B cell (primary cell): Measurements from ENCODE around the gene PKP1. TPM values are rescaled to one million over a fixed set of nuclear protein-coding genes. Genes with fewer than 3 reads are reported as not detected.

Source experiments
- ATAC-seq: fragments of 200-7000 bp; cut with Tn5 transposase; one replicate; pipeline ENCODE4 v1.10.0; 2021; ENCODE audit warnings: low read depth, mild to moderate bottlenecking, moderate number of reproducible peaks, moderate library complexity
- CTCF ChIA-PET: fragments of 350-600 bp; sonication (Branson Sonifier 250); formaldehyde crosslinking; loops from one replicate; lab custom pipeline; 2021; ENCODE audit warnings: antibody characterized with exemption, inconsistent platforms; lab: Charles Lee
- POLR2A ChIA-PET: fragments of 350-600 bp; sonication (Branson Sonifier 250); formaldehyde crosslinking; loops from one replicate; lab custom pipeline; 2021; ENCODE audit warnings: antibody characterized with exemption; lab: Charles Lee
- DNase-seq: peaks from one replicate; pipeline ENCODE4 v3.0.0; 2013
- H2AFZ ChIP-seq: 2 replicates; pipeline ENCODE4 v1.6.1; 2012; ENCODE audit warnings: mild to moderate bottlenecking, low read depth, low read length; ENCODE audit not compliant: insufficient read depth, poor library complexity, severe bottlenecking
- H3K27ac ChIP-seq, 2 donors: 1 replicate in 1 of 2; 2 replicates in 1 of 2; pipeline ENCODE4 v1.5.1; 2012 to 2013; ENCODE audit warnings: low read length in 2 of 2, mild to moderate bottlenecking in 2 of 2, moderate library complexity in 1 of 2
- H3K27me3 ChIP-seq, 4 experiments: fragments of 200-600 bp in 1 of 4; sonication (generic) in 1 of 4; replicated peaks in 1 of 4; 1 replicate in 2 of 4; 2 replicates in 2 of 4; pipeline versions ENCODE4 v1.6.1 to v1.7.0; 2013 to 2016; ENCODE audit warnings: low read length in 3 of 4, mild to moderate bottlenecking in 2 of 4, mixed read lengths in 1 of 4, moderate library complexity in 1 of 4; ENCODE audit not compliant: insufficient read depth in 4 of 4, control insufficient read depth in 3 of 4; ENCODE audit errors: control extremely low read depth in 1 of 4
- H3K36me3 ChIP-seq, 2 experiments: replicated peaks in 1 of 2; 1 replicate in 1 of 2; 2 replicates in 1 of 2; pipeline versions ENCODE4 v1.6.1 to v1.7.1; 2013; ENCODE audit warnings: low read length in 1 of 2; ENCODE audit not compliant: insufficient read depth in 2 of 2, control insufficient read depth in 1 of 2; ENCODE audit errors: control extremely low read depth in 1 of 2, extremely low read depth in 1 of 2
- H3K4me1 ChIP-seq, 2 donors: fragments of 200-600 bp in 1 of 2; sonication (generic) in 1 of 2; 1 replicate in 1 of 2; 2 replicates in 1 of 2; pipeline versions ENCODE4 v1.5.1 to v1.6.1; 2013 to 2017; ENCODE audit warnings: low read length in 2 of 2; ENCODE audit not compliant: control insufficient read depth in 2 of 2, insufficient read depth in 2 of 2
- H3K4me2 ChIP-seq: replicated peaks from 2 replicates; pipeline ENCODE3; 2012; ENCODE audit warnings: mild to moderate bottlenecking, low read depth, low read length; ENCODE audit not compliant: poor library complexity, severe bottlenecking
- H3K4me3 ChIP-seq, 5 experiments: fragments of 200-600 bp in 1 of 5; sonication (generic) in 1 of 5; 1 replicate in 3 of 5; 2 replicates in 2 of 5; pipeline versions ENCODE4 v1.5.1 to v1.7.0; 2011 to 2016; ENCODE audit warnings: low read length in 4 of 5, mild to moderate bottlenecking in 4 of 5, low read depth in 2 of 5, control low read depth in 1 of 5, moderate library complexity in 1 of 5; ENCODE audit not compliant: insufficient read depth in 1 of 5; ENCODE audit errors: control extremely low read depth in 1 of 5, extremely low read depth in 1 of 5
- H3K79me2 ChIP-seq: fragments of 200-600 bp; sonication (generic); one replicate; pipeline ENCODE4 v1.6.0; 2016; ENCODE audit warnings: low read length; ENCODE audit not compliant: control insufficient read depth, insufficient read depth
- H3K9ac ChIP-seq: fragments of 200-600 bp; sonication (generic); 2 replicates; pipeline ENCODE4 v1.6.1; 2017; ENCODE audit warnings: mild to moderate bottlenecking, low read length, moderate library complexity
- H3K9me3 ChIP-seq, 3 donors: one replicate each; pipeline versions ENCODE4 v1.6.1 to v1.7.1; 2013; ENCODE audit warnings: low read length in 2 of 3; ENCODE audit not compliant: control insufficient read depth in 2 of 3, insufficient read depth in 1 of 3; ENCODE audit errors: control extremely low read depth in 1 of 3
- H4K20me1 ChIP-seq: 2 replicates; pipeline ENCODE4 v1.6.0; 2012; ENCODE audit warnings: mild to moderate bottlenecking, low read length; ENCODE audit not compliant: insufficient read depth, control insufficient read depth, poor library complexity, severe bottlenecking
- H3K27ac Mint-ChIP-seq: one replicate; pipeline ENCODE4 v1.8.0; 2021; ENCODE audit warnings: mixed read lengths
- H3K27me3 Mint-ChIP-seq: one replicate; pipeline ENCODE4 v1.8.0; 2021; ENCODE audit warnings: mixed read lengths
- H3K4me1 Mint-ChIP-seq: one replicate; pipeline ENCODE4 v1.8.0; 2021; ENCODE audit warnings: mixed read lengths
- H3K4me3 Mint-ChIP-seq: one replicate; pipeline ENCODE4 v1.8.0; 2021; ENCODE audit warnings: mixed read lengths
- H3K9me3 Mint-ChIP-seq: one replicate; pipeline ENCODE4 v1.8.0; 2022; ENCODE audit warnings: mixed read lengths; ENCODE audit not compliant: insufficient read depth
- CTCF ChIP-seq: fragments of 200-600 bp; IDR thresholded peaks from one replicate; pipeline ENCODE4 v1.8.0; 2022; ENCODE audit warnings: antibody characterized with exemption, mild to moderate bottlenecking
- EZH2 ChIP-seq: IDR thresholded peaks from 2 replicates; pipeline ENCODE4 v1.6.1; 2012; ENCODE audit warnings: borderline replicate concordance, low read depth, mild to moderate bottlenecking, moderate library complexity, low read length; ENCODE audit not compliant: insufficient read depth, poor library complexity, severe bottlenecking
- WGBS: methylation state at CpG from one replicate; pipeline ENCODE4 v1.1.5; 2013; ENCODE audit warnings: missing lambda C conversion rate; ENCODE audit not compliant: insufficient coverage; 5-methylcytosine and 5-hydroxymethylcytosine counted together
- intact Hi-C: fragments of 100-400 bp; cut with micrococcal nuclease; formaldehyde crosslinking; loops from one replicate; pipeline ENCODE4 v1.10.0; 2022
- polyA plus RNA-seq: library from polyadenylated mRNA; depleted of rRNA; stranded (reverse); fragments of >200 nt; gene quantifications from 2 replicates; pipeline ENCODE4 v1.2.3, GENCODE V29; 2012
- total RNA-seq, 2 donors: library from RNA; stranded (reverse); fragments of 120-200 nt in 1 of 2; gene quantifications; 1 replicate in 1 of 2; 2 replicates in 1 of 2; pipeline versions ENCODE4 v1.2.3 to v1.2.4, GENCODE V29; 2013 to 2022

PKP1 gene
- total and polyA plus RNA-seq, 2 donors (not counting 1 experiment from before 2014, with no cell fraction given): not detected

GRCh38 chr1:201245082-201245481, 38.2 kb upstream of the PKP1 start:
- H3K9me3 Mint-ChIP-seq: no peaks in the 10 kb centered on the region
- H3K9me3 ChIP-seq: no peaks in the 10 kb centered on the region
- H3K4me3 Mint-ChIP-seq: no peak overlapping the region
- H3K4me3 ChIP-seq: no peak overlapping the region
- DNase-seq (no peak), ATAC-seq (no peak)
- peaks cover 0 to 29% (median 3%) of the 10 kb centered on the region in 4 experiments for H3K27me3 ChIP-seq
- no peak overlapping the region for H3K27ac Mint-ChIP-seq
- H3K36me3 ChIP-seq: no peaks in the 10 kb centered on the region
- H4K20me1 ChIP-seq: no peaks in the 10 kb centered on the region
- H3K27ac ChIP-seq: no peak overlapping the region
- H3K9ac ChIP-seq: no peak overlapping the region
- no peak overlapping the region for H2AFZ ChIP-seq
- H3K27me3 Mint-ChIP-seq: peaks cover 44% of the 10 kb centered on the region
- H3K4me1 ChIP-seq: no peaks in the 10 kb centered on the region
- H3K4me1 Mint-ChIP-seq: no peaks in the 10 kb centered on the region
- intact Hi-C loops: no loop called here
- 80% methylated on average over 1 of the region's 1 CpG for WGBS
- ChIA-PET CTCF (no interaction called here), POLR2A (no interaction called here)
- no peak overlapping the region for H3K4me2 ChIP-seq
- H3K79me2 ChIP-seq: no peaks in the 10 kb centered on the region
- TF ChIP-seq CTCF (no peak), EZH2 (no peak)

GRCh38 chr1:201248721-201249559, 34.4 kb upstream of the PKP1 start:
- Mint-ChIP-seq H3K27ac (no peak overlapping the region), H3K4me1 (no peaks in the 10 kb centered on the region), H3K9me3 (no peaks in the 10 kb centered on the region), H3K4me3 (no peak overlapping the region), H3K27me3 (peaks cover 26% of the 10 kb centered on the region)
- H3K79me2 ChIP-seq: no peaks in the 10 kb centered on the region
- ChIA-PET CTCF (no interaction called here), POLR2A (no interaction called here)
- H3K4me3 ChIP-seq: no peak overlapping the region
- no peak overlapping the region for H2AFZ ChIP-seq
- DNase-seq (no peak), ATAC-seq (no peak)
- H3K4me1 ChIP-seq: no peaks in the 10 kb centered on the region
- no peak overlapping the region for H3K4me2 ChIP-seq
- 92% methylated on average over 7 of the region's 14 CpGs for WGBS
- H3K27ac ChIP-seq: no peak overlapping the region
- no peaks in the 10 kb centered on the region for H4K20me1 ChIP-seq
- no peaks in the 10 kb centered on the region for H3K36me3 ChIP-seq
- no peaks in the 10 kb centered on the region for H3K9me3 ChIP-seq
- no peak for TF ChIP-seq CTCF
- no peak for TF ChIP-seq EZH2
- H3K27me3 ChIP-seq: peaks cover 0 to 9% (median 1%) of the 10 kb centered on the region in 4 experiments
- H3K9ac ChIP-seq: no peak overlapping the region
- intact Hi-C loops: no loop called here
